Heart right ventricle (tissue), 16 donors: Measurements from ENCODE around the gene GAREM1. TPM values are rescaled to one million over a fixed set of nuclear protein-coding genes. Genes with fewer than 3 reads are reported as not detected.
"Not testable (repeated sequence)": the region's sequence is repeated elsewhere in the genome, so short reads cannot be mapped to it uniquely, and the experiment has no call there.

Source experiments
- ATAC-seq, 8 donors: fragments of 200-7000 bp; cut with Tn5 transposase; one replicate each; pipeline ENCODE4 v1.9.1; 2020; ENCODE audit warnings: mild to moderate bottlenecking in 8 of 8, moderate library complexity in 8 of 8, moderate number of reproducible peaks in 1 of 8
- DNase-seq, 2 donors: peaks; one replicate each; pipeline ENCODE4 v3.0.0-alpha.2; 2020
- H3K27ac ChIP-seq, 10 donors: fragments of 200-600 bp; sonication (generic) in 2 of 10; one replicate each; pipeline versions ENCODE4 v1.5.0 to v1.8.0; 2020 to 2022; ENCODE audit warnings: mild to moderate bottlenecking in 3 of 10
- H3K27me3 ChIP-seq, 7 donors: fragments of 200-600 bp; one replicate each; pipeline ENCODE4 v1.8.0; 2021 to 2022; ENCODE audit warnings: mild to moderate bottlenecking in 2 of 7
- H3K36me3 ChIP-seq, 9 donors: fragments of 200-600 bp; sonication (generic) in 1 of 9; one replicate each; pipeline versions ENCODE4 v1.5.0 to v1.8.0; 2020 to 2022; ENCODE audit warnings: mild to moderate bottlenecking in 2 of 9
- H3K4me1 ChIP-seq, 9 donors: fragments of 200-600 bp; sonication (generic) in 1 of 9; one replicate each; pipeline versions ENCODE4 v1.5.0 to v1.8.0; 2020 to 2022; ENCODE audit warnings: mild to moderate bottlenecking in 4 of 9
- H3K4me3 ChIP-seq, 10 donors: fragments of 200-600 bp; sonication (generic) in 2 of 10; one replicate each; pipeline versions ENCODE4 v1.5.0 to v1.8.0; 2020 to 2022; ENCODE audit warnings: mild to moderate bottlenecking in 7 of 10, moderate library complexity in 2 of 10
- H3K9me3 ChIP-seq, 11 donors: fragments of 200-600 bp in 10 of 11; sonication (generic) in 2 of 11; one replicate each; pipeline versions ENCODE4 v1.5.0 to v1.8.0; 2013 to 2022; ENCODE audit warnings: mild to moderate bottlenecking in 2 of 11, control low read depth in 1 of 11, moderate library complexity in 1 of 11
- CTCF ChIP-seq, 9 donors: fragments of 200-600 bp; sonication (generic) in 2 of 9; IDR thresholded peaks; one replicate each; pipeline versions ENCODE4 v1.5.0 to v1.8.0; 2021 to 2022; ENCODE audit warnings: antibody characterized with exemption in 9 of 9, mild to moderate bottlenecking in 5 of 9, moderate library complexity in 1 of 9
- WGBS, 2 donors: extraction: QIAGEN DNeasy Blood & Tissue Kit; methylation state at CpG; one replicate each; pipeline ENCODE4 v1.1.7; 2013; ENCODE audit warnings: inconsistent platforms in 1 of 2; 5-methylcytosine and 5-hydroxymethylcytosine counted together
- intact Hi-C, 10 donors: fragments of 100-400 bp; cut with DNase I; formaldehyde crosslinking; loops; one replicate each; pipeline versions ENCODE4 v1.11.1 to v1.14.2; 2022
- polyA plus RNA-seq, 2 donors: library from polyadenylated mRNA; stranded (reverse); fragments of 200-250 nt; gene quantifications; one replicate each; pipeline ENCODE4 v1.2.3, GENCODE V29; 2013
- total RNA-seq, 10 donors: library from RNA; stranded (reverse); fragmentation: NEBNext Ultra II Directional in 3 of 10; extraction: Animal tissue kit (Norgen Biotek cat#: 25700) in 3 of 10; gene quantifications; one replicate each; pipeline versions ENCODE4 v1.2.1 to v1.2.4, GENCODE V29; 2021 to 2023
- donor health status: Arrhythmogenic right ventricular cardiomyopathy.
- donor health status: ischemic (EF 13 %, LVEDD 7.1; RV severe dilation, severe dysfunction).
- donor health status: healthy with polysubstance abuse.
- donor health status: DM: no; HTN: yes; CAD: no.
- donor health status: DM: no; HTN: no; CAD: no.
- donor health status: ischemic (EF 25% LVEDD 6.9; RV normal size, moderate dysfunction).
- donor health status: ischemic (EF 25% LVEDD 5.7; RV mildly dilated, moderate dysfunction).
- donor health status: healthy.
- donor health status: DM: yes; HTN: yes; CAD: no.
- donor health status: Ischemic cardiomyopathy.
- donor health status: ischemic (EF 35%, LVEDD 5.7; RV mildly dilated, moderate dysfunction).
- donor health status: nonischemic (EF 11% LVEDD 7.7; RV severe dilation, severe dysfunction).
- donor health status: DM: yes; HTN: yes; CAD: no.
- donor health status: PGD.
- donor health status: ischemic (EF 29% LVEDD 5.4; RV normal size, mild dysfunction).
- donor health status: nonischemic (EF 23%, LVEDD 6.1; RV moderate dilation, normal function).

The GAREM1 gene
- total and polyA plus RNA-seq, 12 donors = 2.4 to 26.1 (median 13.4) TPM

GRCh38 chr18:32243358-32243757 lies 227.3 kb downstream of the GAREM1 start:
- Histone ChIP-seq H3K4me3 (no peak overlapping the region), H3K27me3 (no peaks in the 10 kb centered on the region), H3K36me3 (no peaks in the 10 kb centered on the region), H3K27ac (no peak overlapping the region), H3K4me1 (no peaks in the 10 kb centered on the region), H3K9me3 (no peaks in the 10 kb centered on the region)
- TF ChIP-seq CTCF (IDR thresholded peaks at IDR 0.05) = no peak
- DNase-seq (peak in 1 of 2 donors; percentile 12), ATAC-seq (peak in 4 of 8 donors; percentile 48 to 77 (median 68))
- 76 to 80% methylated on average over 6 of the region's 6 CpGs for WGBS, 2 donors
- intact Hi-C loops = no loop called here

GRCh38 chr18:32242395-32242794 lies 228.3 kb downstream of the GAREM1 start:
- DNase-seq (no peak), ATAC-seq (no peak)
- H3K4me3 ChIP-seq = no peak overlapping the region
- H3K4me1 ChIP-seq = no peaks in the 10 kb centered on the region
- no peaks in the 10 kb centered on the region for H3K36me3 ChIP-seq
- intact Hi-C loops = no loop called here
- no peak overlapping the region for H3K27ac ChIP-seq
- H3K9me3 ChIP-seq = no peaks in the 10 kb centered on the region
- 83 to 85% methylated on average over 2 of the region's 2 CpGs for WGBS, 2 donors
- no peaks in the 10 kb centered on the region for H3K27me3 ChIP-seq
- TF ChIP-seq CTCF (IDR thresholded peaks at IDR 0.05) = no peak

GRCh38 chr18:32238635-32239268 lies 231.9 kb downstream of the GAREM1 start:
- TF ChIP-seq CTCF (IDR thresholded peaks at IDR 0.05) = no peak

GRCh38 chr18:32237049-32237448 lies 233.6 kb downstream of the GAREM1 start:
- Histone ChIP-seq H3K27ac (no peak overlapping the region), H3K36me3 (no peaks in the 10 kb centered on the region), H3K4me1 (no peaks in the 10 kb centered on the region), H3K9me3 (peaks cover 0 to 7% (median 0%) of the 10 kb centered on the region in 11 donors), H3K4me3 (no peak overlapping the region), H3K27me3 (no peaks in the 10 kb centered on the region)
- no peak for TF ChIP-seq CTCF (IDR thresholded peaks at IDR 0.05)
- ATAC-seq = no peak
- no peak for DNase-seq
- WGBS, 2 donors = 65 to 70% methylated on average over 3 of the region's 3 CpGs
- intact Hi-C loops = no loop called here

More at GRCh38 chr18:32238635-32239268, 231.9 kb downstream of the GAREM1 start:
- Histone ChIP-seq H3K27ac (no peak overlapping the region), H3K36me3 (no peaks in the 10 kb centered on the region), H3K9me3 (peaks cover 0 to 3% (median 0%) of the 10 kb centered on the region in 11 donors), H3K4me1 (no peaks in the 10 kb centered on the region), H3K4me3 (no peak overlapping the region), H3K27me3 (no peaks in the 10 kb centered on the region)
- 91% methylated on average over 5 of the region's 5 CpGs for WGBS, 2 donors
- DNase-seq (no peak), ATAC-seq (no peak)
- intact Hi-C loops = loop anchor here in 1 of 10 donors (2.0 kb wide), 1 partner anchor 28 kb away; no protein-coding TSS in a partner anchor

- ATAC-seq, H3K9me3 ChIP-seq, H3K4me1 ChIP-seq, H3K27ac ChIP-seq, H3K4me3 ChIP-seq, intact Hi-C loops, DNase-seq, H3K27me3 ChIP-seq, H3K36me3 ChIP-seq: not testable (repeated sequence)
- WGBS, 2 donors = 93 to 96% methylated on average over 14 of the region's 15 CpGs
Observed at GRCh38 chr18:32233348-32233747, 237.3 kb downstream of the GAREM1 start.
